CD4-positive, alpha-beta T cell treated with Interleukin-17A for 4 hours (primary cell): ENCODE measurements around the gene MEAF6.
"Not testable (repeated sequence)": the region's sequence is repeated elsewhere in the genome, so short reads cannot be mapped to it uniquely, and the experiment has no call there.

Experiments used
- DNase-seq: peaks from one replicate; pipeline ENCODE4 v3.0.0-alpha.2; 2020; ENCODE audit warnings: mixed read lengths

Gene MEAF6

GRCh38 chr1:37529888-37530287, 15.3 kb upstream of the MEAF6 start:
- not testable (repeated sequence) for DNase-seq

- DNase-seq, result no peak
Observed at GRCh38 chr1:37519613-37520012, 5.0 kb upstream of the MEAF6 start.

GRCh38 chr1:37518929-37519328, 4.4 kb upstream of the MEAF6 start:
- peak; percentile 54 for DNase-seq

- not testable (repeated sequence) for DNase-seq
Observed at GRCh38 chr1:37518241-37518640, 3.7 kb upstream of the MEAF6 start.

- no peak for DNase-seq
Observed at GRCh38 chr1:37517569-37517968, 3.0 kb upstream of the MEAF6 start.

GRCh38 chr1:37515185-37516034, 844 bp upstream of the MEAF6 start:
- DNase-seq, result no peak

GRCh38 chr1:37513795-37514349, 694 bp downstream of the MEAF6 start:
- peak; percentile 47 for DNase-seq

- DNase-seq, result no peak
Observed at GRCh38 chr1:37509181-37509580, 5.4 kb downstream of the MEAF6 start.

- no peak for DNase-seq
Observed at GRCh38 chr1:37506740-37507139, 7.8 kb downstream of the MEAF6 start.

GRCh38 chr1:37502791-37503190, 11.8 kb downstream of the MEAF6 start:
- DNase-seq, result not testable (repeated sequence)

- DNase-seq, result no peak
Observed at GRCh38 chr1:37502104-37502503, 12.5 kb downstream of the MEAF6 start.

GRCh38 chr1:37501661-37502060, 12.9 kb downstream of the MEAF6 start:
- DNase-seq, result no peak

GRCh38 chr1:37498872-37499617, 15.5 kb downstream of the MEAF6 start:
- no peak for DNase-seq

- DNase-seq, result no peak
Observed at GRCh38 chr1:37497832-37498231, 16.7 kb downstream of the MEAF6 start.

GRCh38 chr1:37495875-37496274, 18.7 kb downstream of the MEAF6 start:
- no peak for DNase-seq

GRCh38 chr1:37493336-37494098, 21.0 kb downstream of the MEAF6 start:
- no peak for DNase-seq

GRCh38 chr1:37487619-37487984, 27.0 kb downstream of the MEAF6 start:
- DNase-seq, result no peak

GRCh38 chr1:37486680-37487618, 27.6 kb downstream of the MEAF6 start:
- peak; percentile 87 for DNase-seq

- no peak for DNase-seq
Observed at GRCh38 chr1:37485902-37486679, 28.5 kb downstream of the MEAF6 start.

GRCh38 chr1:37484325-37485051, 30.1 kb downstream of the MEAF6 start:
- DNase-seq, result no peak
